Mucosa of descending colon (tissue), 3 donors: ENCODE data around the gene OPA1. TPM values are rescaled to one million over a fixed set of nuclear protein-coding genes. Genes with fewer than 3 reads are reported as not detected.

Experiments used
- ATAC-seq: fragments of 200-7000 bp; cut with Tn5 transposase; one replicate; pipeline ENCODE4 v1.9.1; 2020; ENCODE audit warnings: mild to moderate bottlenecking, moderate library complexity
- DNase-seq, 3 donors: peaks; one replicate each; pipeline ENCODE4 v3.0.0-alpha.2; 2020
- H3K36me3 ChIP-seq: fragments of 200-600 bp; one replicate; pipeline ENCODE4 v1.8.0; 2021; ENCODE audit warnings: low read depth, mild to moderate bottlenecking
- H3K4me1 ChIP-seq: fragments of 200-600 bp; one replicate; pipeline ENCODE4 v1.8.0; 2021; ENCODE audit warnings: low read depth, mild to moderate bottlenecking
- H3K4me3 ChIP-seq: fragments of 200-600 bp; one replicate; pipeline ENCODE4 v1.8.0; 2021; ENCODE audit warnings: mild to moderate bottlenecking
- H3K9me3 ChIP-seq: fragments of 200-600 bp; one replicate; pipeline ENCODE4 v1.8.0; 2021; ENCODE audit warnings: mild to moderate bottlenecking
- CTCF ChIP-seq: fragments of 200-600 bp; IDR thresholded peaks from one replicate; pipeline ENCODE4 v1.8.0; 2022; ENCODE audit warnings: antibody characterized with exemption, mild to moderate bottlenecking
- intact Hi-C, 2 donors: fragments of 100-400 bp; cut with DNase I in 1 of 2; cut with micrococcal nuclease in 1 of 2; formaldehyde crosslinking; loops; one replicate each; pipeline versions ENCODE4 v1.11.0 to v1.11.1; 2022; cut with DNase I, micrococcal nuclease
- total RNA-seq, 3 donors: library from RNA; stranded (reverse); fragmentation: NEBNext Ultra II Directional in 2 of 3; extraction: Animal tissue kit (Norgen Biotek cat#: 25700) in 2 of 3; gene quantifications; one replicate each; pipeline versions ENCODE4 v1.2.1 to v1.2.4, GENCODE V29; 2021 to 2023
- donor health status: DM: no; HTN: no; CAD: no; lungs with moderate emphysema.
- donor health status: DM: no; HTN: no; CAD: no.
- donor health status: DM: no; HTN: yes; CAD: no.

OPA1 gene
- total RNA-seq, 3 donors from 2014 or later = 67.8 to 90.8 (median 82.1) TPM

DNA sequence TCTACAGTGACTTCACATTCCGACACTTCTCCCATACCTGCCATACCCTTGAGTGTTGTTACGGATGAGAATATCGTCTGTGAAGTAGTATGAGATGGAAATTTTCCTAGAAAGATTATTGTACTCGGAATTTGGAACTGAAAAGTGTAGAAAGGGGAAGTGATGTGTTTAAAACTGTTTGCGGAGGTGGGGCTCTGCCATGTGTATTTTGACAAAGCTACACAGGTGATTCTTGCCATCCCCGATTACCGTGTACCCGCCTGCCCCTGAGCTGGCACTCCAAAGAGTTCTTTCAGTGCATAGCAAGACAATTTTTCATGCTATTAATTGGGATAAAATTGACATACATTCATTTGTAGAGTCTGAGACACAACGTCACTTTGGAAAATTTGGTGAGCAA, 81.7 kb downstream of the OPA1 start:
- Histone ChIP-seq H3K4me3 (no peak overlapping the region), H3K4me1 (no peaks in the 10 kb centered on the region), H3K36me3 (no peaks in the 10 kb centered on the region), H3K9me3 (no peaks in the 10 kb centered on the region)
- DNase-seq = no peak
- no peak for TF ChIP-seq CTCF
- no peak for ATAC-seq
- intact Hi-C loops = no loop called here

- Histone ChIP-seq H3K36me3 (no peaks in the 10 kb centered on the region), H3K4me1 (no peaks in the 10 kb centered on the region), H3K9me3 (no peaks in the 10 kb centered on the region), H3K4me3 (no peak overlapping the region)
- DNase-seq (no peak), ATAC-seq (no peak)
- intact Hi-C loops = no loop called here
- no peak for TF ChIP-seq CTCF
These were observed 84.7 kb downstream of the OPA1 start for GRCh38 chr3:193677734-193678133.

DNA sequence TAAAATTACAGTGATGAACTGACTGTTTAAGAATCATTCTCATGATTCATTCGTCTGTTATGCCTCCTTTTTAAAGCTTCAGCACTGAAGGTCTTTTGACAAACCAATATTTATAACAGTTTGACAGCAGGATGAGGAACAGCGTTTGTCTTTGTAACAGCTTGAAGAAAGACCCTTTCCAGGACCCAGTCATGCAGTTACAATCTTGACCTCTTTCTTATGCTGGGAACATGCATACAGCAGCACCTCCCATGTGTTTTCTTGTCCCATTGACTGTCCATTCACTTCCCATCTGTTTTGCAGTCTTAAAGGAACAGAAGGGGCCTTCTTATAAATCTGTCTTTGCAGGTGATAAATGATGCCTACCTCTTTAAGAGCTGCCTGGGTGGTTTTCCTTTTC, 87.2 kb downstream of the OPA1 start:
- DNase-seq (no peak), ATAC-seq (no peak)
- intact Hi-C loops = no loop called here
- TF ChIP-seq CTCF = no peak
- Histone ChIP-seq H3K36me3 (no peaks in the 10 kb centered on the region), H3K4me3 (no peak overlapping the region), H3K9me3 (no peaks in the 10 kb centered on the region), H3K4me1 (no peaks in the 10 kb centered on the region)

GRCh38 chr3:193681631-193682030, 88.6 kb downstream of the OPA1 start:
- H3K4me1 ChIP-seq = no peaks in the 10 kb centered on the region
- intact Hi-C loops = no loop called here
- DNase-seq (no peak), ATAC-seq (no peak)
- H3K9me3 ChIP-seq = no peaks in the 10 kb centered on the region
- TF ChIP-seq CTCF = no peak
- H3K36me3 ChIP-seq = no peaks in the 10 kb centered on the region
- no peak overlapping the region for H3K4me3 ChIP-seq

DNA sequence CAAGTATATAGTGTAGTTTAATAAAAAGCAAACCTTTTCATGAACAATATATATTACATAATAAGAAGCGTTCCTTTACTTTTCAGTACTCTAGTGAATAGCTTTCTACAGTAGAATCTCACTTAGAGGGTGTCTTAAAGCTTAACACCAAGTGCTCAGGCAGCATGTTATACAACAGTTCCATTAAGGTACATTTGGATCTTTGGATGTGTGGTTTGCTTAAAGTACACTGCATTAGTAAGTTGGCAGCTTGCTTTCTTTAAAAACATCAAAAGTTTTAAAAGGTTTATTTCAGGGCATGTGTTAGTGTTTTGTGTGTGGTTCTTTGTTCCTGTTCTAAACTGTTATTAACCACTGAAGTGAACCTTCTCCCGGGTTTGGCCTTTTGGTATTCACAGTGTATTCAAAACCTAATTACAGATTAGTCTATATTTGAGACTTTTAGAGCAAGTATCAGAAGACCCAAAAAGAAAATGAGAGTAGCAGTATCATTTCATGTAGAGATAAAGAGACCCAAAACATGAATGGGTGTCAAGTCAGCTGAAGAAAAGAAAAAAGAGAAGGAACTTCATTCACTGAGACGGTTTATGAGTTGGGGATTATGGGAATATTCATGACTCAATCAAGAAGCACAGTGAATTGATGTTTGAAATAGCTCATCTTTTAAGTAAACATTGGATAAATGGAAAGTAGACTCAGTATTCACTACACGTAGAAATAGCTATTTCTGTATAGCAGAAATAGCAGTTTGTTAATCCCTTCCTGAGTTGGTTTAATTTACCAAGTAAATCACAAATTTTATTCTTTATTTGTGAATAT, 93.9 kb downstream of the OPA1 start:
- DNase-seq (no peak), ATAC-seq (no peak)
- no peak for TF ChIP-seq CTCF
- Histone ChIP-seq H3K4me3 (no peak overlapping the region), H3K36me3 (no peaks in the 10 kb centered on the region), H3K9me3 (no peaks in the 10 kb centered on the region), H3K4me1 (no peaks in the 10 kb centered on the region)
- intact Hi-C loops = no loop called here
